ENCODE measurements around the gene MPHOSPH9. TPM values are rescaled to one million over a fixed set of nuclear protein-coding genes. Genes with fewer than 3 reads are reported as not detected.
"Not testable (repeated sequence)": the region's sequence is repeated elsewhere in the genome, so short reads cannot be mapped to it uniquely, and the experiment has no call there.

MPHOSPH9 gene
- total RNA-seq, 2 experiments from 2014 or later, result 75.0 to 84.3 TPM

DNA sequence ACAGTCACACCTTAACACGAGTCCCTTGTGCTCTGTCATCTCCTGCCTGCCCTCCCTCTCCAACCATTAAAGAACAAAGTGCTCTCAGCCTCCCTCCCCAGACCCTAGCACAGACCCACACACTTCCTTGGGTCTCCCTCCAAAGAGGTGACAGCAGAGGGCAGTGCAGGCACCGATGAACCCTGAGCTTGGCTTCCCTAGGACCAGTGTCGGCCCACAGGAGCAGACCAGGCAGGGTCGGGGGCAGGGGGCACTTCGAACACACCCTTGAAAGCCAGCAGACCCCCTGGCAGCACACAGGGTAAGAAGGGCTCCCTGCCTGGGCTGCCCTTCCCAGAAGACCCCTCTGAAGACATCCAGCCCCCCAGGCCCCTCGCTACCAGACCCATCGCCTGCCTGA is 31.7 kb upstream of the MPHOSPH9 start:
- CTCF ChIA-PET, result interaction anchor here (0.8 to 1.6 kb wide), 2 partner anchors 8 to 17 kb away, joined by 3 to 4 read pairs; no protein-coding TSS in a partner anchor
- POLR2A ChIA-PET, result interaction anchor here (0.7 kb wide), 1 partner anchor 95 kb away, joined by 6 read pairs; no protein-coding TSS in a partner anchor

DNA sequence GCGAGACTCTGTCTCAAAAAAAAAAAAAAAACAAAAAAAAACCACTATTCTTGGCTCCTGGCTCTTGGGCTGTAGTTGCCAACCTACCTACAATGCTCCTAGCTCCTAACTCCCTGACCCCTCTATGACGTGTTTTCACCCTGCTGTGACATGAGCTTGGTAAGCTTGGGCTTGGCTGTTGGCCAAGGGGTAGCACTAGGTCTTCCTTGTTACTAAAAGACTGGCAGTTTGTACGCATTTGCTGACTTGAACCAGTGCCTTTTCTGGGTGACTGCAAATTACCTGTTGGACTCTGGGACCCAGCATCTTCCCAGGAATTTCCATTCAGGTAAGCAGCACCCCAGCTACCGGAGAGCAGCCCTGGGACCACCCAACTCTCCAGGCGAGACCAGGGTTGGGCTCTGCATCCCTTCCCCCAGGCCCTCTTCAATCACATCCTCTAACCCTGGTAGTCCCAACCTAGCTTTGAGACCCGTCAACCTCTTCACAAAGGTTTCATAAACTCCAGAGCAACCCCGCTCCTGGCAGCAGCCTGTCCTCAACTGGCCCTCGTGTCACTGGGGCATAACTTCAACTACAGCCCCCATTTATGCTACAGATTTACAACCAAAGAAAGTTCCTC is 30.4 kb upstream of the MPHOSPH9 start:
- ChIA-PET CTCF (interaction anchor here (1.0 kb wide), 1 partner anchor 22 kb away, joined by 4 read pairs; no protein-coding TSS in a partner anchor), POLR2A (no interaction called here)

DNA sequence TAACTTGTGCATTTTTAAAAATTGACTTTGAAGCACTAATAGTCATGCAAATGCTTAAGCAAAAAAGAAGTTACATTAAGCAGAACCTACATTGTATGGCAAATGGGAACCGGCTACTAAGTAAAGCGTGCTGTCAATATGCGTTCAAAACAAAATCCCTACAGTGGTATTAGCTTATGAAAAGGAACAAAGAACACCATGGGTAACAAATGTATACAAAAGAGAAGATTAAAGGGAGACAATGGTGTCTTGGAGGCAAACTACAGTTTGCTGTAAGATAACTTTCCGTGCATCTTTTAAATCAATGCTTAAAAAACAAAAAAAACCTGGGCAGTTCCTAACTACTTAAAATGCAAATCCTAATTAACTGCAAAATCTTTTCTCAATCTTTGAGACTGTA is 28.3 kb upstream of the MPHOSPH9 start:
- CTCF ChIA-PET, result interaction anchor here (0.5 to 0.6 kb wide), 2 partner anchors 134 to 301 kb away, joined by 3 read pairs; no protein-coding TSS in a partner anchor
- POLR2A ChIA-PET, result no interaction called here

DNA sequence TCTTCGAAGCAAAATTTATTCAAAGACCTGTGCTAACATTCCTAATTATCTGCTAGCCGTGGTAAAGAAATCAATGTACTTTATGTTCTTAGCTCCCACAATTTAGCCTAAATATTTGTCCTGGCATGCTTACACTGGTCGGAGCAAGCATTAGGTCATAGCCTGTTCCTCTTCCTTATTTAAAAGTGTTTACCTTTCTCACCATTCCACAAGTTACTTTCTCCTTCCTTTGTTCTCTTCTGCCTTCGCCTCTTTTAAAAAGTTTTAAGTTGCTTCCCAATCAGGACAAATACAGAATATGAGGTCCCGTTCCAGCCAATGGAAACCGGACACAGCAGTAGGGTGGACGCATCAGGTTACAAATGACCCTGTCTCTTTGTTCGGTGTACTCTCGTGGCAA is 27.1 kb upstream of the MPHOSPH9 start:
- ChIA-PET CTCF (no interaction called here), POLR2A (no interaction called here)

DNA sequence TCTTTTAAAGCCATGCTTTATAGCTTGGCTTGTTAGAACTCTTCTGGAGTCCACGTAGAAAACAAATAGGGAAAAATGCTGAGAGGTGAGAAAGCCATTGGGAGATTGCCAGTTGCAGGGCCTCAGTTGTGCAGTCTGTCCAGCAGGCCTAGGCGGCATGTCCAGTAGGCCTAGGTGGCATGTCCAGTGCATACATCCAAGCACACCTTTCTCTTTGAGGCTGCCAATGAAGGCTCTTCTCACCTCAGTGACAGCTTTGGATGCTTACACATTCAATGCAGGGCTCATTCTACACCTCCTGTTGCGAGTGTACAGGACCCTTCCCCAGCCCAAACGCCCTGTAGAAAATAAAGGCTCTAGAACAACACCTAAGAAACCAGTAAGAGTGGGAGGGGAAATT is 25.7 kb upstream of the MPHOSPH9 start:
- ChIA-PET CTCF (interaction anchor here (0.7 to 1.3 kb wide), 2 partner anchors 12 to 35 kb away, joined by 3 to 4 read pairs; no protein-coding TSS in a partner anchor), POLR2A (interaction anchor here (0.5 to 1.3 kb wide), 3 partner anchors 11 to 25 kb away, joined by 3 to 4 read pairs (median 4); no protein-coding TSS in a partner anchor)

DNA sequence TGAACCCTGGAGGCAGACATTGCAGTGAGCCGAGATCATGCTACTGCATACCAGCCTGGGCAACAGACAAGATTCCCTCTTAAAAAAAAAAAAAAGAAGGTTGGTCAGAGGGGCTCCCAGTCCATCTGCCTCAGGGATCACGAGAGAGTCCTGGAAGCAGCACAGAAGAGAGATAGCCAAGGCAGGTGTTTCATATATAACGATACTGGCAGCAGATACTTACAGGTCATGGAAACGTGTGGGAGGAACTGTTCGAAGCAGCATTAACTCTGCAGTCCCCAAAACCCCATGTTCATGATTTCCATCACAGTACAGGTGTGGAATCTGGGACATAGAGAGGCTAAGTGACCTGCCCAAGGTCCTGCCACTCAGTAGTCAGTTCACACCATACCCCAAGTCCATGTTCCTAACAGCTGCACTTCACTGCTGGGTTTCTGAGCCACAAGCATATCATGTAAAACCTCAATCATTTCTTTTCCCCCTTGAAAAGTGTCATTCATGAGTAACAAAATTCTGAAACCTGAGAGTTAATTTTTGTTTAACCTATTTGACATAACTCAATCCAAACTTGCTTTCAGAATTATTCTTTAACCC is 22.0 kb upstream of the MPHOSPH9 start:
- ChIA-PET CTCF (no interaction called here), POLR2A (interaction anchor here (0.7 kb wide), 1 partner anchor 55 kb away, joined by 4 read pairs; no protein-coding TSS in a partner anchor)

DNA sequence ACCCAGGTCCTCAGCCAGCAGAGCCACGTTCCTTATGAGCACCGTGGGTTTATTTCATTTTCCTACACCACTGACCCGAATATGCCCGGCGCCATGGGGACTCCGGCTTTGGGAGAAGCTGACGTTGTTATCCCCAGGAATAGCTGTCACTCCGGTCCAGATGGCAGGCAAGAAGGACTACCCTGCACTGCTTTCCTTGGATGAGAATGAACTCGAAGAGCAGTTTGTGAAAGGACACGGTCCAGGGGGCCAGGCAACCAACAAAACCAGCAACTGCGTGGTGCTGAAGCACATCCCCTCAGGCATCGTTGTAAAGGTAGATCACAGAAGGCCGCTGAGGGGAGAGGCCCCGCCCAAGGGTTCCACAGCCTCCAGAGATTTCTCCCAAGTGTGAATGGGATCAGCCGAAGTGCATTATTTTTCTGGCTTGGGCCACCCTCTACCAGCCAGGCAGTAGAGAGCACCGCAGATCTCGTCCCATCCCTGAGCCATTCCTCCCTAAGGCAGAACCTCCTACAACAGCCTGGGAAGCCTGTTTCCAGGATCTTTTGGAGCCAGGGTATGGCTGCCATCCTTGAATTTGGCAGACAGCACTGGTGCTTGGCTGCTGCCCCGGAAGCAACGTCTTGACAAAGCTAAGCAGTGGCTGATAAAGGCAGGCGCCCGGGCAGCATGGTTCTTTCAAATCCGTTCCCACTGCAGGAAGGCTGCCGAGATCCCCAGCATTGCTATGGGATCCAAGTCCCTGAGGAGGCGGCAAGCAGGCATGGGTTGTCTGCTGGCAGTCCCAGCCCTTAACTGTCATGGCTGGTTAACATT is 20.9 kb upstream of the MPHOSPH9 start:
- ChIA-PET POLR2A (no interaction called here), CTCF (no interaction called here)

DNA sequence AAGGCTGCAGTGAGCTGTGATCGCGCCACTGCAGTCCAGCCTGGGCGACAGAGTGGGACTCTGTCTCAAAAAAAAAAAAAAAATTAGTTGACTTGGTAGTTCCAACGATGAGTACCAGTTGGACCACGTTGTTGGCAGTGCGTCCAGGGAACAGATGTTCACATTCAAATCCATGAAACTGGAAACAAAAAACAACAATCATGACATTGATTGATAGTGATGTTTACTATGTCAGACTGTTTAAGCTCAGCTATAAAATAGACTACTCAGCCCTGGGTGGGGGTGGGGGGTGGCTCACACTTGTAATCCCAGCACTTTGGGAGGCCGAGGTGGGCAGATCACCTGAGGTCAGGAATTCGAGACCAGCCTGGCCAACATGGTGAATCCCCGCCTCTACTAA is 19.4 kb upstream of the MPHOSPH9 start:
- CTCF ChIA-PET, POLR2A ChIA-PET: not testable (repeated sequence)

DNA sequence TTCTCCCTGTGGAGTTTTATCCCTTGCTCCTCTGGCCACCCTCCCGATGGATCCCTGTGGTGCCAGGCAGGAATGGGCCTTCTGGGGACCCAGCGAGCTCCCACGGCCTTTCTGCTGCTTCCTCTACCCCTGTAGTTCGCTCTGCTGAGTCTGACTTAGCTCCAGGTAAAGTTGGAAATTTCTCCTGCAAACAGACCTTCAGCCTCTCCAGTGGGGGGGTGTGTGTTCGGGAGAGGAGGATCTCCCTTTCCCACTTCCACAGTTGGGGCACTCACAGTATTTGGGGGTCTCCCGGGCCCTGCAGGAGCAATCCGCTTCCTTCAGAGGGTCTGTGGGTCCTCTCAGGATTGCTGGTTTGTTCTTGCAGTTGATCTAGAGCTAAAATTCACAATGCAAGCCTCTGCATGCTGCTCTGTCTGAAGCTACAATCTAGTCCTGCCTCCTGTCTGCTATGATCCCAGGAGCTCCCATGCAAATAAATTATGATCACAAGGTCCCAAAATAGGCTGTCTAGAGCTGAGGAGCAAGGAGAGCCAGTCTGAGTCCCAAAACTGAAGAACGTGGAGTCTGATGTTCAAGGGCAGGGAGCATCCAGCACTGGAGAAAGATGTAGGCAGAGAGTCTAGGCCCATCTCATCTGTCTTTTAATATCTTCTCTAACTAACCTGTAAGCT is 18.6 kb upstream of the MPHOSPH9 start:
- ChIA-PET POLR2A (no interaction called here), CTCF (interaction anchor here (1.4 kb wide), 1 partner anchor 18 kb away, joined by 3 read pairs; the partner anchor contains the start of genes MPHOSPH9 and MTRFR)

DNA sequence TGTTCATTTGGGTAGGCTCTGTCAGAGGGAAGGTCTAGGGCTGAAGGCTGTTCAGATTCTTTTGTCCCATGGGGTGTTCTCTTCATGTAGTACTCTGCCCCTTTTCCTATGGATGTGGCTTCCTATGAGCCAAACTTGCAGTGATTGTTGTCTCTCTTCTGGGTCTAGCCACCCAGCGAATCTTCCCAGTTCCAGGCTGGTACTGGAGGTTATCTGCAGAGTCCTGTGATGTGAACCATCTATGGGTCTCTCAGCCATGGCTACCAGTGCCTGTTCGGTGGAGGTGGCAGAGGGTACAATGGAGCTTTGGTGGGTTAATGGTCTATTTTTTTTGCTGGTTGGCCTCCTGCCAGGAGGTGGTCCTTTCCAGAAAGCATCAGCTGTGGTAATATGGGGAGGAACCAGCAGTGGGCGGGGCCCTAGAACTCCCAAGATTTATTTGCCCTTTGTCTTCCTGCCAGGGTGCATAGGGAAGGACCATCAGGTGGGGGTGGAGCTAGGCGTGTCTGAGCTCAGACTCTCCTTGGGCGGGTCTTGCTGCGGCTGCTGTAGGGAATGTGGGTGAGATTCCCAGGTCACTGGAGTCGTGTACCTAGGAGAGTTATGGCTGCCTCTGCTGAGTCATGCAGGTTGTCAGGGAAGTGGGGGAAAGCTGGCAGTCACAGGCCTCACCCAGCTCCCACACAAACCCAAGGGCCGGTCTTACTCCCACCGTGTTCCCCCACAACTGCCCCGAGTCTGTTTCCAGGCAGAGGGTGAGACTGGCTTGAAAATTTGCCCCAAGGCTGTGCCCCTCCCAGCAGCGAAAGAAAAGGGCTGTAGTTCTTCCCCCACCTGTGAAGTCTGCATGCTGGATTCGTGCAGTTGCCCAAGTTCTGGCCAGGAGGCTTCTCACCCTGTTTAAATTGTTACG is 17.8 kb upstream of the MPHOSPH9 start:
- POLR2A ChIA-PET, result no interaction called here
- CTCF ChIA-PET, result interaction anchor here (1.0 to 1.4 kb wide), 2 partner anchors 12 to 17 kb away, joined by 3 read pairs; partner anchors contain the start of genes MPHOSPH9 and MTRFR

DNA sequence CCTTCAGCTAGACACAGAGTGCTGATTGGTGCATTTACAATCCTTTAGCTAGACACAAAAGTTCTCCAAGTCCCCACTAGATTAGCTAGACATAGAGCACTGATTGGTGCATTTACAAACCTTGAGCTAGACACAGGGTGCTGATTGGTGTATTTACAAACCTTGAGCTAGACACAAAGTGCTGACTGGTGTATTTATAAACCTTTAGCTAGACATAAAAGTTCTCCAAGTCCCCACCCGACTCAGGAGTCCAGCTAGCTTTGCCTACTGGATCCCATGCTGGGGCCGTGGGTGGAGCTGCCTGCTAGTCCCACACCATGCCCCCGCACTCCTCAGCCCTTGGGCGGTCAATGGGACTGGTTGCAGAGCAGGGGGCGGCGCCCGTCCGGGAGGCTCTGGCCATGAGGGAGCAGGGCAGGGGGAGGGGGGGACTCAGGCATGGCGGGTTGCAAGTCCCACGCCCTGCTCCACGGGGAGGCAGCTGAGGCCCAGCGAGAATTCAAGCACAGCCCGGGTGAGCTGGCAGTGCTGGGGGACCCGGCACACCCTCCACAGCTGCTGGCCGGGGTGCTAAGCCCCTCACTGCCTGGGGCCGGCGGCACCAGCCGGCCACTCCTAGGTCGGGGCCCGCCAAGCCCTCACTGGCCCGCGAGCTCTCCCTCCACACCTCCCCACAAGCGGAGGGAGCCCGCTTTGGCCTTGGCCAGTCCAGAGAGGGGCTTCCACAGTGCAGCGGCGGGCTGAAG is 16.2 kb upstream of the MPHOSPH9 start:
- CTCF ChIA-PET, result interaction anchor here (0.6 to 2.7 kb wide), 2 partner anchors 11 to 431 kb away, joined by 3 to 9 read pairs; no protein-coding TSS in a partner anchor
- POLR2A ChIA-PET, result interaction anchor here (0.8 to 1.7 kb wide), 2 partner anchors 16 to 18 kb away, joined by 3 to 5 read pairs; partner anchors contain the start of genes MPHOSPH9 and MTRFR

DNA sequence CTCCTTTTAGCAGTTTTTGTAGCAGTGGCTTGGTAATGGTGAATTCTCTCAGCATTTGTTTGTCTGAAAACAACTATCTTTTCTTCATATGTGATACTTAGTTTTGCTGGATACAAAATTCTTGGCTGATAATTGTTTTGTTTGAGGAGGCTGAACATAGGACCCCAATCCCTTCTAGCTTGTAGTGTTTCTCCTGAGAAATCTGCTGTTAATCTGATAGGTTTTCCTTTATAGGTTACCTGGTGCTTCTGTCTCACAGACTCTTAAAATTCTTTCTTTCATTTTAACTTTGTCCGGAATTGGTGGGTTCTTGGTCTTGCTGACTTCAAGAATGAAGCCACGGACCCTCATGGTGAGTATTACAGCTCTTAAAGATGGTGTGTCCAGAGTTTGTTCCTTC is 15.2 kb upstream of the MPHOSPH9 start:
- CTCF ChIA-PET, result interaction anchor here (0.9 to 2.7 kb wide), 2 partner anchors 10 to 17 kb away, joined by 3 to 9 read pairs; no protein-coding TSS in a partner anchor
- POLR2A ChIA-PET, result interaction anchor here (0.6 to 1.7 kb wide), 2 partner anchors 15 to 918 kb away, joined by 4 to 5 read pairs; partner anchors contain the start of genes MPHOSPH9 and MTRFR

DNA sequence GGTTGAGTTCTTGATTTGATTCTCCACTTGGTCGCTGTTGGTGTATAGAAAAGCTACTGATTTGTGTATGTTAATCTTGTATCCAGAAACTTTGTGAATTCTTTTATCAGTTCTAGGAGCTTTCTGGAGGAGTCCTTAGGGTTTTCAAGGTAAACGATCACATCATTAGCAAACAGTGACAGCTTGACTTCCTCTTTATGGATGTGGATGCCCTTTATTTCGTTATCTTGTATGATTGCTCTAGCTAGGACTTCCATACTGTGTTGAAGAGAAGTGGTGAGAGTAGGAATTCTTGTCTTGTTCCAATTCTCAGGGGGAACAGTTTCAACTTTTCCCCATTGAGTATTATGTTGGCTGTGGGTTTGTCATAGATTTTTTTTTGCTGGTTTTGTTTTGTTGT is 12.7 kb upstream of the MPHOSPH9 start:
- POLR2A ChIA-PET, result no interaction called here

DNA sequence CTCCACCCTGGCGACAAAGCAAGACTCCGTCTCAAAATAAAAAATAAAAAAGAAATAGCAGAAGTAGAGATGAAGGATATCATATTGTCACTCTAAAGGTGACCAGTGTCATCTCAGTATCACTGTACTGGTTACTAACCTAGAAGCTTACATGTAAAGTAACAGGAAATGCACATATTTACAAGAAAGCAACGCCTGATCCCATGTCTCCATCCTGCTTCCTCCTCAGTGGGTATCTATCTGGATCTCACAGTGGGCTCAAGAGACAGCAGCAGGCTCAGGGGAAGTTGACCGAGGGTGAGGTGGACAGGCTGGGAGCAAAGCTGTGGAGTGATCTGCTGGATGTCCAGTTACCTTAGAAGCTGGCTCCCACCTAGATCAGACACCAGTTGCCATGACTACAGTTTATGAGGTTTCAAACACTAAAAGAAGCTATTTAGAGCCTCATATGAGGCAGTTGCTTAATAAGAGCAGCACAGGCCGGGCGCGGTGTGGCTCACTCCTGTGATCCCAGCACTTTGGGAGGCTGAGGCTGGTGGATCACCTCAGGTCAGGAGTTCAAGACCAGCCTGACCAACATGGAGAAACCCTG is 10.8 kb upstream of the MPHOSPH9 start:
- POLR2A ChIA-PET, result no interaction called here
- CTCF ChIA-PET, result no interaction called here

More for the DNA sequence above, 12.7 kb upstream of the MPHOSPH9 start:
- CTCF ChIA-PET, result no interaction called here

DNA sequence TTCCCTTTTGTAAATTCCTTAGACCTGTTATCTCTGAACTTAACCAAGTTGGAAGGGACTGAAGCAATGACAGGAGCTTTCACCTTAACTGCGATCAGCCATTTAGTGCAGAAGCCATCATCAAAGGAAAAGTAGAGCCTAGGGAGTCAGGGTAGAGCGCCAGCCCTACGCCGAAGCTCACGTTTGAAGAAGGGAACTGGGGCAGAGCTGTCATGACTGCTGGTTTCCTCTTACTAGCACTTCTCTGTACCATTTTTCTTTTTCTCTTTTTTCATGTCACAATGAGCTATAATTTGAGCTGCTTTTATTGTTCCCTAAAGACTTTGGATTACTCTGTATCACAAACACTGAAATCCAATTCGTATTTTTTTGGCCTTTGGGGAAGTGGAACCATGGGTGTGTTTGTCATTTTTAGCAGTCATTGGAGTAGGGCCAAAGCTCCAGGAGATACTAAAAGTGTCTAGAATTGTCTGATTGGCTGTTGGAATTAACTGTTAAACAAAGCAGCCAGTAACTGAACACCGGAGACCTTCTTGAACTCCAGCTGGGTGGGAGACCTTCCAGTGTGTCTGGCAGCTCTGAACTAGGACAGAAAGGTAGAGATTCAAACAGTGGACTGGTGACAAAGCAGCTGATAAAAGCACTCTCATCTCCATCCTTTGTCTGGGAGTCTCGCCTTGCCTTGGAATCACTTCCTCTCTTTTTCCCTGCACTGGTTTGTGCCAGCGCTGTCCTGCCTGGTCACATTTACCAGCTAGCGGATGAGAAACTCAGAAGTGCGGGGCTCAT is 9.4 kb upstream of the MPHOSPH9 start:
- ChIA-PET CTCF (interaction anchor here (0.6 to 1.6 kb wide), 4 partner anchors 15 to 199 kb away, joined by 3 to 4 read pairs (median 4); no protein-coding TSS in a partner anchor), POLR2A (interaction anchor here (0.5 to 0.7 kb wide), 2 partner anchors 19 to 97 kb away, joined by 3 read pairs; no protein-coding TSS in a partner anchor)

DNA sequence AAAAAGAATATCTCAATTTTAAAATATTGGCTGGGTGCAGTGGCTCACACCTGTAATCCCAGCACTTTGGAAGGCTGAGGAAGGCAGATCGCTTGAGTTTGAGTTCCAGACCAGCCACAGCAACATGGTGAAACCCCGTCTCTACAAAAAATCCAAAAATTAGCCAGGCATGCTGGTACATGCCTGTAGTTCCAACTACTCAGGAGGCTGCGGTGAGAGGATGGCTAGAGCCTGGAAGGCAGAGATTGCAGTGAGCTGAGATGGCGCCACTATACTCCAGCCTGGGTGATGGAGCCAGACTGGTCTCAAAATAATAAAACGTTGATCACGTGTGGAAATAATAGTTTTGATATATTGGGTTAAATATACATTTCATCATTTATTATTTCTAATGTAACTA is 6.0 kb upstream of the MPHOSPH9 start:
- ChIA-PET CTCF (interaction anchor here (0.6 to 2.0 kb wide), 5 partner anchors 10 to 124 kb away, joined by 3 to 11 read pairs (median 4); no protein-coding TSS in a partner anchor), POLR2A (interaction anchor here (1.3 kb wide), 1 partner anchor 16 kb away, joined by 3 read pairs; no protein-coding TSS in a partner anchor)

All from activated CD8-positive, alpha-beta memory T cell treated with anti-CD3 and anti-CD28 coated beads for 36 hours (primary cell).